ENCODE results near the gene C11orf65. TPM values are rescaled to one million over a fixed set of nuclear protein-coding genes. Genes with fewer than 3 reads are reported as not detected.
"Not testable (repeated sequence)": the region's sequence is repeated elsewhere in the genome, so short reads cannot be mapped to it uniquely, and the experiment has no call there.

The C11orf65 gene
- total RNA-seq, 2 donors from 2014 or later = 0.78 to 0.95 TPM

DNA sequence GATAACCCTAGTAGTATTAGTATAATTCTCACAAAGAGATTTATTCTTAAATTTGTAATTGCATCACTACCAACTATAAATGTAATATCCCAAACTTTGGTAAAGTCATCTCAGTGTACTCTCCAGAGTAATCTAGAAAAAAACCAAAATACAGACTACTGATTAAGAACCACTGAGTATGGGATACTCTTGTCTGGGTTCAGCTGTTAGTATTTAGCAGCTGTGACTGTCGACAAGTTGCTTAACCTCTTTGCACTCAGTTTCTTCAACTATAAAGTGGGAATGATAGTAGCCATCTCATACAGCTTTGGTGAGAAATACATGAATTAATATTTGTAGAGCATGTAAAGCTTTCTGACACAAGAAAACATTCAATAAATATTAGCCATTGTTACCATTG lies 35.3 kb downstream of the C11orf65 start:
- no peak overlapping the region for H3K4me3 Mint-ChIP-seq
- no peak overlapping the region for H3K27ac Mint-ChIP-seq
- ATAC-seq (replicated peaks) = no peak
- H3K9me3 Mint-ChIP-seq = no peaks in the 10 kb centered on the region
- H3K27me3 Mint-ChIP-seq = peaks cover 4% of the 10 kb centered on the region
- no peaks in the 10 kb centered on the region for H3K36me3 Mint-ChIP-seq (ENCODE audit: low read depth)
- no peaks in the 10 kb centered on the region for H3K4me1 Mint-ChIP-seq

DNA sequence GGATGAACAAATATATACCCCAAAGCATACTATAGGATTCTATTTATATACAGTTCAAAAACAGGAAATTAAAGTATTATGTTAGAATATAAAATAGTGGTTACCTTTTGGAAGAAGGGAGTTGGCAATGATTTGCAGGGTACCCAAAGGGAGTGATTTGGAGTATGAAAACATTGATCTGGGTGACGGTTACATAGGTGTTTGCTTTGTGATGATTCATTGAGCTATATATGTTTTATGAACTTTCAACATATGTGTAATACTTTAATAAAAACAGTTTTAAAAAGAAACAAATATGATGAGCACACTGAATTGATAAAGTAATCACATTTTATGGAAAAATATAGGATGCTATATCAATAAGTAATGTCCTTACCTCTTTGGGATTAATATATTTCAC lies 36.0 kb downstream of the C11orf65 start:
- Mint-ChIP-seq H3K27ac (no peak overlapping the region), H3K9me3 (no peaks in the 10 kb centered on the region), H3K4me3 (no peak overlapping the region), H3K4me1 (no peaks in the 10 kb centered on the region), H3K36me3 (ENCODE audit: low read depth) (no peaks in the 10 kb centered on the region), H3K27me3 (peaks cover 4% of the 10 kb centered on the region)
- no peak for ATAC-seq (replicated peaks)

DNA sequence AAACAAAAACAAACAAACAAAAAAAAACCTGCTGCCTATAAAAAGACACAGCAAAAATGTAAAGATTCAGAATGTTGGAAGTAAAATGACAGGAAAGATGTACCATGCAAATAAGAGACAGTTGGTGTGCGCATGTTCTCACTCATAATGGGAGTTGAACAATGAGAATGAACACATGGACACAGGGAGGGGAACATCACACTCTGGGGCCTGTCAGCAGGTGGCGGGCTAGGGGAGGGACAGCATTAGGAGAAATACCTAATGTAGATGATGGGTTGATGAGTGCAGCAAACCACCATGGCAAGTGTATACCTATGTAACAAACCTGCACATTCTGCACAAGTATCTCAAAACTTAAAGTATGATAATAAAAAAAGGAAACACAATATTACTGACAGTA lies 49.8 kb downstream of the C11orf65 start:
- H3K27ac Mint-ChIP-seq = not testable (repeated sequence)

DNA sequence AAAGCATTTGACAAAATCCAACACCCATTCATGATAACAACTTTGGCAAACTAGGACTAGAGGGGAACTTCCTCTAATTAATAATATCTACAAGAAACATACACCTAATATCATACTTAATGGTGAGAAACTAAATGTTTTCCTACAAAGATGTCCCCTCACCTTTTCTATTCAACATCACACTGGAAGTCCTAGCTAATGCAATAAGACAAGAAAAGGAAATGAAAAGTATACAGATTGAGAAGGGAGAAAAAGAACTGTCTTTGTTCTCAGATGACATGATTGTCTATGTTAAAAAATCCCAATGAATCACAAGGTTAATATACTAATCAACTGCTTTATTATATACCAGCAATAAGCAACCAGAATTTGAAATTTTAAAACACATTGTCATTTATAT lies 52.4 kb downstream of the C11orf65 start:
- no peaks in the 10 kb centered on the region for H3K4me1 Mint-ChIP-seq
- no peaks in the 10 kb centered on the region for H3K9me3 Mint-ChIP-seq
- H3K27me3 Mint-ChIP-seq = no peaks in the 10 kb centered on the region
- no peaks in the 10 kb centered on the region for H3K36me3 Mint-ChIP-seq (ENCODE audit: low read depth)
- H3K27ac Mint-ChIP-seq = no peak overlapping the region
- H3K4me3 Mint-ChIP-seq = no peak overlapping the region
- ATAC-seq (replicated peaks) = no peak

More for the DNA sequence above, 49.8 kb downstream of the C11orf65 start:
- H3K9me3 Mint-ChIP-seq; H3K4me1 Mint-ChIP-seq; H3K27me3 Mint-ChIP-seq; H3K36me3 Mint-ChIP-seq (ENCODE audit: low read depth); H3K4me3 Mint-ChIP-seq; ATAC-seq (replicated peaks): not testable (repeated sequence)

DNA sequence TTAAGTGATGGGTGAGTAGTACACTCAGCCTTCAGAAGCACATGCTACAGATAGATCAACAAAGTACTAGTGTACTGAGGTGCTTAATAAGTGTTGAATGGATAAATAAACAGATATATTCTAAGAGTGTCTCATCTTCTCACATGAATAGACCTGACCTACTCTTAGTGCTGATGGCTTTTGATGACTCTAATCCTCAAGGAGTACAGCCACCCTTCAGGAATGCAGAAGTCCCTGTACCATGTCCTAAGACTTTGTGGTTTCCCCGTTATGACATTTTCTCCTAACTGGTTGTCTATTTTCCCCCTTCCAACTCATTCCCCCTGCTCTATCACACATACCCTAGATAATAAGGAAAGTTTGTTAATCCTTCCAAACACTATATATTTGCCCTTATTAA lies 61.6 kb downstream of the C11orf65 start:
- H3K27ac Mint-ChIP-seq = no peak overlapping the region
- no peaks in the 10 kb centered on the region for H3K27me3 Mint-ChIP-seq
- no peaks in the 10 kb centered on the region for H3K4me1 Mint-ChIP-seq
- no peaks in the 10 kb centered on the region for H3K36me3 Mint-ChIP-seq (ENCODE audit: low read depth)
- no peak for ATAC-seq (replicated peaks)
- H3K9me3 Mint-ChIP-seq = no peaks in the 10 kb centered on the region
- H3K4me3 Mint-ChIP-seq = no peak overlapping the region

DNA sequence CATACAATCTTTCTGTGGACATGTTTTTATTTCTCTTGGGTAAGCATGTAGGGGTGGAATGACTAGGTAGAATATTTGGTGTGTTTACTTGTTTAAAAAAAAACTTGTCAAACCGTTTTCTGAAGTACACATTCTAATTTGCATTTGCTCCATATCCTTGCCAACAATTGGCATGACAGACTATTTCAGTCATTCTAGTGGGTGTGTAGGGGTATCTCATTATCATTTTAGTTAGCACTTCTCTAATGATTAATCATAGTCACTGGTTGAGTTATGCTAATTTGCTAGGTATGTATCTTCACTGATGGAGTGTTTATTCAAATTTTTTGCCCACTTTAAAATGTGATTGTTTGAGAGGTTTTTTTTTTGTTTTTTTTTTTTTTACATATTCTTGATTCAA lies 64.3 kb downstream of the C11orf65 start:
- no peaks in the 10 kb centered on the region for H3K27me3 Mint-ChIP-seq
- H3K4me3 Mint-ChIP-seq = no peak overlapping the region
- no peaks in the 10 kb centered on the region for H3K36me3 Mint-ChIP-seq (ENCODE audit: low read depth)
- H3K9me3 Mint-ChIP-seq = no peaks in the 10 kb centered on the region
- ATAC-seq (replicated peaks) = no peak
- H3K27ac Mint-ChIP-seq = no peak overlapping the region
- no peaks in the 10 kb centered on the region for H3K4me1 Mint-ChIP-seq

DNA sequence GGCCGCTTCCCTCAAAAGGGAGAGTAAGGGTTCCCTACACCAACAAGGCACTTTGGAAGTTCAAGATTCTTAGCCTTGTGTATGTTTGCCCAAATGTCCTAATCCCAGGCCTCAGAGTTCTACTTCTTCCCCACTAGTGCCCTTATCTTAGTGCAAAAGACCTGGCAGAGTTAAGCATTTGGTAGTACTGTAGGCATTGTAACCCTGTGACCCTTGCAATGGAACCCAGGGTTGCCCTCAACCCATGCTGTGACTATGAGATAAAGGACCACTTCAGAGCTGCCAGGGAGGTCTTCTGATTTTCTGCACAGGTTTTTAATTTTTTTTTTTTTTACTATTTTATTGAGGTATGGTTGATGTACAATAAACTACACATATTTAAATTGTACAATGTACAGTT lies 65.1 kb downstream of the C11orf65 start:
- Mint-ChIP-seq H3K27me3 (no peaks in the 10 kb centered on the region), H3K4me1 (no peaks in the 10 kb centered on the region), H3K9me3 (no peaks in the 10 kb centered on the region), H3K36me3 (ENCODE audit: low read depth) (no peaks in the 10 kb centered on the region), H3K27ac (no peak overlapping the region), H3K4me3 (no peak overlapping the region)
- ATAC-seq (replicated peaks) = no peak

DNA sequence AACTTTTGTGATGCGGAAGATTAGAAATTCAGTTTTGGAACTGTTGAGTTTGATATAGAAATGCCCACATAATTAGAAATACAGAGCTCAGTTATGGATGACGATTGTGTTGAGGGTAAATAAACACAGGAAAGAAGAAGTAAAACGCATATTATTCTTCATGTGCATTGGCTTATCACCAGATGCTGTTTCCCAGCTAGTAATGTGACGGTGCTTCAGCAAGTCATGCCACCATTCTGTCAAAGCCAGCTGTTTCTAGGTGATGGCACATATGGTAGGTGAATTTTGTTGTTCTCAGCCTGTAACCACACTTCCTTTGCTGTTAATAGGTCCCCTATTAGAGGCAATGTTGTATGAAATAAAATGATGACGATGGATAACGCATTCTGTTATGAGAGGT lies 68.9 kb downstream of the C11orf65 start:
- ATAC-seq (replicated peaks) = no peak
- no peak overlapping the region for H3K4me3 Mint-ChIP-seq
- no peaks in the 10 kb centered on the region for H3K4me1 Mint-ChIP-seq
- H3K27ac Mint-ChIP-seq = no peak overlapping the region
- no peaks in the 10 kb centered on the region for H3K27me3 Mint-ChIP-seq
- no peaks in the 10 kb centered on the region for H3K9me3 Mint-ChIP-seq
- no peaks in the 10 kb centered on the region for H3K36me3 Mint-ChIP-seq (ENCODE audit: low read depth)

DNA sequence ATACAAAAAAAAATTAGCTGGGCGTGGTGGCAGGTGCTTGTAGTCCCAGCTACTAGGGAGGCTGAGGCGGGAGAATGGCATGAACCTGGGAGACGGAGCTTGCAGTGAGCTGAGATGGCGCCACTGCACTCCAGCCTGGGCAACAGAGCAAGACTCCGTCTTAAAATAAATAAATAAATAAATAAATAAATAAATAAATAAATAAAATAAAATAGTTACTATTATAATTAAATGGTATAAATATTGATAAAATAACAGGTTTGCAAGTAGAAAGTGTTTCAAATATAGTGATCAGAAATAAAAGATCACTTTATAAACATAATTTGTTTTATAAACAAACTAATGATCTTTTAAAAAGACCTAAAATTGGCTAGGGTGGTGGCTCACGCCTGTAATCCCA lies 70.7 kb downstream of the C11orf65 start:
- not testable (repeated sequence) for ATAC-seq (replicated peaks); H3K27me3 Mint-ChIP-seq; H3K4me3 Mint-ChIP-seq; H3K27ac Mint-ChIP-seq; H3K36me3 Mint-ChIP-seq (ENCODE audit: low read depth); H3K9me3 Mint-ChIP-seq; H3K4me1 Mint-ChIP-seq

DNA sequence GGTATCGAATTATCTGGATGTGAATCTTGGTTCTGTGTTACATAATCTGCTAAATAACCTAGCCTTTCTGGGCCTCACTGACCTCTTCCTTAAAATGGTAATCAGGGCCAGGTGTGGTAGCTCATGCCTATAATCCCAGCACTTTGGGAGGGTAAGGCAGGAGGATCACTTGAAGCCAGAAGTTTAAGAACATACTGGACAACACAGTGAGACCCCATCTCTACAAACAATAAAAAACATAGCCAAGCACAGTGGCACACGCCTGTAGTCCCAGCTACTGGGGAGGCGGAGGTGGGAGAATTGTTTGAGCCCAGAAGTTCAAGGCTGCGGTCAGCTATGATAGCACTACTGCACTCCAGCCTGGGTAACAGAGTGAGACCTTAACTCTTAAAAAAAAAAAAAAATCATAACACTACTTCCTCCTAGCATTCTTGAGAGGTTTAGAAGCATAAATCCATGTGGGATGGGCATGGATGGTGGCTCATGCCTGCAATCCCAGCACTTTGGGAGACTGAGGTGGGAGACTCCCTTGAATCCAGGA lies 72.5 kb downstream of the C11orf65 start:
- Mint-ChIP-seq H3K4me3 (no peak overlapping the region), H3K9me3 (no peaks in the 10 kb centered on the region), H3K4me1 (no peaks in the 10 kb centered on the region), H3K36me3 (ENCODE audit: low read depth) (no peaks in the 10 kb centered on the region), H3K27me3 (no peaks in the 10 kb centered on the region), H3K27ac (no peak overlapping the region)
- no peak for ATAC-seq (replicated peaks)

DNA sequence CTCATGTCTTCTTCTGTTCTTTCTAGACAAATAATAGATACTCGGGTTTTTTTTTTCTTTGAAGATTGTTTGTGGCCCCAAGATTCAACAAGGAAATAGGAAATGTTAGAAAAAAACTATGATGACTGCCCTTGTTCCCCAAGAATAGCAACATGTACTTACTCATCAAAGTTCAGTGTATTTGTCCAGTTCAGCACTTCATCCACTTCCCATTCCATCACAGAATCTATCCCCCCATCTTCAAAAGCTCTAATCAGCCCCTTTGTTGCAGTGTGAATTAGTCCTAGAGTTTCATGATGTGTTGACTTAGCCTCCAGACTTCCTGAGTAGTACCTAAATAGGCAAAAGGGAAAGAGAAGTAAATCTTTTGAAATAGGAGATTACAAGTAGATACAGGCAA lies 74.3 kb downstream of the C11orf65 start:
- no peak overlapping the region for H3K27ac Mint-ChIP-seq
- no peaks in the 10 kb centered on the region for H3K36me3 Mint-ChIP-seq (ENCODE audit: low read depth)

DNA sequence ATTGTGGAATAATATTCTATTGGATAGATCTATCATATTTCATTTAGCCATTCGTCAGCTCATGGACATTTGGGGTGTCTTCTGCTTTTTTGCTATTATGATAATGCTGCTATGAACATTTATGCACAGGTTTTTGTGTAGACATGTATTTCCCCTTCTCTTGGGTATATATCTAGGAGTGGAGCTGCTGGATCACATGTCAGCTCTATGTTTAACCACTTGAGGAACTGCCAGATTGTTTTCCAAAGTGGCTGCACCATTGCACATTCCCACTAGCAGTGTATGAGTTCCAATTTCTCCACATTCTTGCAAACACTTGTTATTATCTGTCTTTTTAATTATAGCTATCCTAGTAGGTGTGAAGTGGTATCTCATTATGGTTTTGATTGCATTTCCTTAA lies 75.0 kb downstream of the C11orf65 start:
- H3K4me3 Mint-ChIP-seq = no peak overlapping the region
- ATAC-seq (replicated peaks) = no peak
- no peaks in the 10 kb centered on the region for H3K4me1 Mint-ChIP-seq
- no peaks in the 10 kb centered on the region for H3K9me3 Mint-ChIP-seq
- H3K27me3 Mint-ChIP-seq = no peaks in the 10 kb centered on the region
- no peak overlapping the region for H3K27ac Mint-ChIP-seq
- no peaks in the 10 kb centered on the region for H3K36me3 Mint-ChIP-seq (ENCODE audit: low read depth)

More for the DNA sequence above, 74.3 kb downstream of the C11orf65 start:
- Mint-ChIP-seq H3K4me3 (no peak overlapping the region), H3K4me1 (no peaks in the 10 kb centered on the region), H3K9me3 (no peaks in the 10 kb centered on the region), H3K27me3 (no peaks in the 10 kb centered on the region)
- no peak for ATAC-seq (replicated peaks)

DNA sequence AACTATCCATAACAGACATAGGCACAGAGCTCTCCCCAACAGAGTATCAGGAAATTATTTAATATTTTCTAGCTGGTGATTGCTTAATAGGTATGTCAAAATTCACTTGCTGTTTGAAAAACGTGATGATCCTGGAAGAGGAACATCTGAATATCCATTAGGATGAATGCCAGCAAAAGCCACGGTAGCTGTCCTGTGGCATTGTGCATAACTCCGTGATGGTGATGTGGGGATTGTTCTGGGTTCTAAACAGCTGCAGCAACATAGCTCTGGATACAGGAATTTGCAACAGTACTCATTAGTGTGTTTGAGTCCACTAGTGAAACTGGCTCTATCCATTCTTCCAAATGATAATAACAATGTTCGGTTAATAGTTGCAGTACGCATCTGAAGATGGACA lies 78.8 kb downstream of the C11orf65 start:
- Mint-ChIP-seq H3K9me3 (no peaks in the 10 kb centered on the region), H3K4me1 (no peaks in the 10 kb centered on the region), H3K4me3 (no peak overlapping the region), H3K27me3 (no peaks in the 10 kb centered on the region), H3K27ac (no peak overlapping the region), H3K36me3 (ENCODE audit: low read depth) (no peaks in the 10 kb centered on the region)
- ATAC-seq (replicated peaks) = no peak

DNA sequence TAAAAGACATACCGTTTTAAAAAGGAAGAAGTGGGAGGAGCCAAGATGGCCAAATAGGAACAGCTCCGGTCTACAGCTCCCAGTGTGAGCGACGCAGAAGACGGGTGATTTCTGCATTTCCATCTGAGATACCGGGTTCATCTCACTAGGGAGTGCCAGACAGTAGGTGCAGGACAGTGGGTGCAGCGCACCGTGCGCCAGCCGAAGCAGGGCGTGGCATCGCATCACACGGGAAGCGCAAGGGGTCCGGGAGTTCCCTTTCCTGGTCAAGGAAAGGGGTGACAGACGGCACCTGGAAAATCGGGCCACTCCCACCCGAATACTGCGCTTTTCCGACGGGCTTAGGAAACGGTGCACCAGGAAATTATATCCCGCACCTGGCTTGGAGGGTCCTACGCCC lies 93.8 kb downstream of the C11orf65 start:
- H3K4me3 Mint-ChIP-seq; H3K9me3 Mint-ChIP-seq; H3K27me3 Mint-ChIP-seq; H3K4me1 Mint-ChIP-seq; H3K27ac Mint-ChIP-seq; ATAC-seq (replicated peaks): not testable (repeated sequence)
- peaks cover 23% of the 10 kb centered on the region for H3K36me3 Mint-ChIP-seq (ENCODE audit: low read depth)

DNA sequence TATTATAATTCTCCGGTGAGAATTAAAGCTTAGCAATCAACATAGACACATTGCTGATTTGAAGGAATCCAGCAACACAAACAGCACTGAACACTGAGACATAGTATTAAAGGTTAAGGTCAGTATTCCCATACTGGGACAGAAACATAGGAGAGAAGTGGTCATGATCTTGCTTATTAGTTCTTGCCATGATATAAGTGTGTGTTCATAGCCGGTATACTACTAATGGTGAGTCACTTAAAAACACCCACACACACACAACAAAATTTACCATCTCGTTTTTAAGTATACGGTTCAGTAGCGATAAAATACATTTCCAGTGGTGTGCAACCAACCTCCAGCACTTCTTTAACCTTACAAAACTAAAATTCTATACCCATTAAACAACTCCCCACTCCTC lies 96.3 kb downstream of the C11orf65 start:
- H3K27ac Mint-ChIP-seq = peak overlapping the region; percentile 0
- H3K27me3 Mint-ChIP-seq = no peaks in the 10 kb centered on the region
- H3K4me1 Mint-ChIP-seq = no peaks in the 10 kb centered on the region
- peak; percentile 37 for ATAC-seq (replicated peaks)
- peaks cover 48% of the 10 kb centered on the region for H3K36me3 Mint-ChIP-seq (ENCODE audit: low read depth)
- no peaks in the 10 kb centered on the region for H3K9me3 Mint-ChIP-seq
- no peak overlapping the region for H3K4me3 Mint-ChIP-seq

DNA sequence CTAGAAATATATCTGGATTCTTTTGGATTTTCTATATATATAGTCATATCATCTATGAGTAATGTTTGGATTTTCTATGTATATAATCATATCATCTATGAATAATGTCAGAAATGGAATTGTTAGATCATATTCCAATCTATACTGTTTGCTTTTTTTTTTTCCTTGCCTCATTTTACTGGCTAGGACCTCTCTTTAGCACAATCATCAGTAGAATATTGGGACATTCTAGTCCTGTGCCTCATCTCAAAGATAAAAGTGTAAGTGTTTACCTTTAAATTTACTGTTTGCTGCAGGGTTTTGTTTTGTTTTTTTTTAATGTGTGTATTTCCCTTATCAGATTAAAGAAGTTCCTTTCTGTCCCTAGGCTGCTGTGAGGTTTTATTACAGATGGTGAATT lies 97.0 kb downstream of the C11orf65 start:
- H3K4me3 Mint-ChIP-seq = no peak overlapping the region
- no peaks in the 10 kb centered on the region for H3K4me1 Mint-ChIP-seq
- H3K9me3 Mint-ChIP-seq = no peaks in the 10 kb centered on the region

More for the DNA sequence above, 97.0 kb downstream of the C11orf65 start:
- no peaks in the 10 kb centered on the region for H3K27me3 Mint-ChIP-seq
- no peak for ATAC-seq (replicated peaks)
- peak overlapping the region; percentile 0 for H3K27ac Mint-ChIP-seq
- H3K36me3 Mint-ChIP-seq (ENCODE audit: low read depth) = peaks cover 55% of the 10 kb centered on the region
